ENCODE results near the gene NPVF.

GRCh38 chr7:25238066-25238725, 9.9 kb upstream of the NPVF start:
- TF ChIP-seq CTCF (IDR thresholded peaks at IDR 0.05) (no peak), POLR2A (IDR thresholded peaks at IDR 0.05) (no peak)
